ENCODE results near the gene CASZ1. TPM values are rescaled to one million over a fixed set of nuclear protein-coding genes. Genes with fewer than 3 reads are reported as not detected.

CASZ1 gene
- total and polyA plus RNA-seq, 10 of the 15 experiments (the other 5 are each of a cell fraction or from before 2014, with no cell fraction given): 0.52 to 9.8 (median 3.7) TPM

- Histone ChIP-seq H3K27me3 (replicated peaks in 1 of 2; ENCODE audit: control insufficient read depth in 2 of 2, insufficient read depth in 2 of 2, low read length in 1 of 2) (no peaks in the 10 kb centered on the region), H3K36me3 (ENCODE audit: control insufficient read depth in 2 of 2, insufficient read depth in 2 of 2, low read length in 1 of 2) (no peaks in the 10 kb centered on the region), H2AFZ (ENCODE audit: control insufficient read depth, low read depth, low read length) (peak overlapping the region; percentile 40), H3K9ac (ENCODE audit: control insufficient read depth, insufficient read depth, low read length) (peak overlapping the region; percentile 59), H3K4me2 (ENCODE audit: control insufficient read depth, insufficient read depth) (peak overlapping the region; percentile 72), H3K9me3 (replicated peaks; ENCODE audit: control insufficient read depth, insufficient read depth, low read length) (no peaks in the 10 kb centered on the region), H3K4me1 (ENCODE audit: control insufficient read depth, insufficient read depth, low read length) (peaks cover 17% of the 10 kb centered on the region), H4K20me1 (ENCODE audit: control insufficient read depth, insufficient read depth) (no peaks in the 10 kb centered on the region), H3K4me3 (peak overlapping the region; percentile 56; the same call in 1 of the 2 replicates), H3K79me2 (ENCODE audit: control insufficient read depth, insufficient read depth, low read length) (no peaks in the 10 kb centered on the region), H3K27ac (ENCODE audit: control insufficient read depth, insufficient read depth) (peak overlapping the region; percentile 56)
- in situ Hi-C loops (cut with MboI): no loop called here
- WGBS (ENCODE audit: insufficient coverage, insufficient replicate concordance, low lambda C conversion rate, missing lambda C conversion rate): 5% methylated on average over 9 of the region's 9 CpGs
- ChIA-PET SMC1A (ENCODE audit: uncharacterized antibody, unreplicated experiment) (interaction anchor here (0.9 to 1.9 kb wide), 3 partner anchors 19 to 87 kb away, joined by 3 to 6 read pairs (median 4); no protein-coding TSS in a partner anchor), POLR2A (no interaction called here), RAD21 (ENCODE audit: unreplicated experiment) (interaction anchor here (1.1 kb wide), 1 partner anchor 87 kb away, joined by 4 read pairs; no protein-coding TSS in a partner anchor), CTCF (interaction anchor here (0.7 to 2.2 kb wide), 2 partner anchors 81 to 87 kb away, joined by 3 to 6 read pairs; no protein-coding TSS in a partner anchor)
- BruUV-seq (replicated peaks): no TSS peak
- ATAC-seq: peak; percentile 69
- intact Hi-C loops (cut with micrococcal nuclease; ENCODE audit: unreplicated experiment): no loop called here
- DNase-seq (ENCODE audit: low read depth, low spot score): peak; percentile 42
- FAIRE-seq: peak; percentile 78
- TF ChIP-seq CREB1 (IDR thresholded peaks at IDR 0.05; ENCODE audit: low read depth): no peak
- TF ChIP-seq ELK1 (IDR thresholded peaks at IDR 0.05; ENCODE audit: low read depth, low read length): no peak
- no peak for TF ChIP-seq MXI1 (IDR thresholded peaks at IDR 0.05; ENCODE audit: low read depth, low read length)
- TF ChIP-seq RFX5 (IDR thresholded peaks at IDR 0.05; ENCODE audit: low read depth, low read length): no peak
- no peak for TF ChIP-seq EZH2 (IDR thresholded peaks at IDR 0.05; ENCODE audit: borderline replicate concordance, control insufficient read depth, low read depth, low read length)
- peak; percentile 34 for TF ChIP-seq CUX1 (IDR thresholded peaks at IDR 0.05; ENCODE audit: insufficient replicate concordance, low read depth, low read length)
- TF ChIP-seq NRF1 (conservative IDR thresholded peaks at IDR 0.05; ENCODE audit: low read depth, low read length): no peak
- TF ChIP-seq PKNOX1 (IDR thresholded peaks at IDR 0.05): peak; percentile 67; the same call in 1 of the 2 replicates
- TF ChIP-seq CEBPB (IDR thresholded peaks at IDR 0.05; ENCODE audit: borderline replicate concordance in 1 of 2, low read depth in 2 of 2, low read length in 2 of 2): no peak
- no peak for TF ChIP-seq SKIL (IDR thresholded peaks at IDR 0.05; ENCODE audit: low read depth, poor library complexity, severe bottlenecking)
- no peak for TF ChIP-seq NFIC (IDR thresholded peaks at IDR 0.05; ENCODE audit: low read depth, low read length)
- TF ChIP-seq MEF2B (IDR thresholded peaks at IDR 0.05; ENCODE audit: partially characterized antibody, poor library complexity, severe bottlenecking): peak; percentile 67
- TF ChIP-seq ZNF274 (IDR thresholded peaks at IDR 0.05; ENCODE audit: insufficient read depth, insufficient read length): no peak
Measured at GRCh38 chr1:10594595-10595223, 201.7 kb downstream of the CASZ1 start.
